Neural crest cell (in vitro differentiated cells): ENCODE data around the gene CPTP. TPM values are rescaled to one million over a fixed set of nuclear protein-coding genes. Genes with fewer than 3 reads are reported as not detected.

Experiments used
- DNase-seq: peaks from one replicate; pipeline ENCODE4 v3.0.0; 2021; ENCODE audit warnings: low read depth, mixed read lengths, low spot score
- H3K27ac Mint-ChIP-seq: one replicate; pipeline ENCODE4 v1.8.0; 2021; ENCODE audit warnings: mild to moderate bottlenecking, mixed read lengths; ENCODE audit not compliant: unreplicated experiment
- H3K27me3 Mint-ChIP-seq: 2 replicates; pipeline ENCODE4 v1.8.0; 2021; ENCODE audit warnings: low read depth, mild to moderate bottlenecking, mixed read lengths
- H3K36me3 Mint-ChIP-seq: 2 replicates; pipeline ENCODE4 v1.8.0; 2021; ENCODE audit warnings: low read depth, mild to moderate bottlenecking, mixed read lengths
- H3K4me1 Mint-ChIP-seq: 2 replicates; pipeline ENCODE4 v1.8.0; 2021; ENCODE audit warnings: mixed read lengths
- H3K4me3 Mint-ChIP-seq: one replicate; pipeline ENCODE4 v1.8.0; 2021; ENCODE audit warnings: mild to moderate bottlenecking, mixed read lengths
- H3K9me3 Mint-ChIP-seq: 2 replicates; pipeline ENCODE4 v1.8.0; 2021; ENCODE audit warnings: mixed read lengths
- CTCF ChIP-seq: fragments of 200-600 bp; sonication (generic); conservative IDR thresholded peaks from 2 replicates; pipeline ENCODE4 v1.5.0; 2021; ENCODE audit warnings: antibody characterized with exemption, mild to moderate bottlenecking
- long read RNA-seq: library from polyadenylated mRNA; unstranded; transcript quantifications from one replicate; pipeline ENCODE4 v2.0.0, GENCODE V29; 2020
- total RNA-seq: library from RNA; stranded (reverse); gene quantifications from 2 replicates; pipeline ENCODE4 v1.2.1, GENCODE V29; 2021

The CPTP gene
- 18.9 and 19.8 TPM in 2 replicates for total RNA-seq
- long read RNA-seq, result 0 reads

- peak; percentile 95 for DNase-seq
- peak within 1 kb of the TSS; percentile 88 for H3K4me3 Mint-ChIP-seq
- peak within 1 kb of the TSS; percentile 93 for H3K27ac Mint-ChIP-seq
- H3K27me3 Mint-ChIP-seq, result no peaks in the 10 kb centered on the region
- H3K9me3 Mint-ChIP-seq, result no peaks in the 10 kb centered on the region
- H3K36me3 Mint-ChIP-seq, result no peaks in the 10 kb centered on the region
- no peak for TF ChIP-seq CTCF
- peaks cover 12% of the 10 kb centered on the region for H3K4me1 Mint-ChIP-seq
These were observed at the start of gene CPTP, which contains the start of gene INTS11 for GRCh38 chr1:1324524-1325287. CPTP (plus strand) TSS chr1:1324802; CDS start chr1:1326911, 2,109 bp downstream. INTS11 (minus strand) TSS chr1:1324660; CDS start chr1:1324608, 52 bp downstream.

DNA sequence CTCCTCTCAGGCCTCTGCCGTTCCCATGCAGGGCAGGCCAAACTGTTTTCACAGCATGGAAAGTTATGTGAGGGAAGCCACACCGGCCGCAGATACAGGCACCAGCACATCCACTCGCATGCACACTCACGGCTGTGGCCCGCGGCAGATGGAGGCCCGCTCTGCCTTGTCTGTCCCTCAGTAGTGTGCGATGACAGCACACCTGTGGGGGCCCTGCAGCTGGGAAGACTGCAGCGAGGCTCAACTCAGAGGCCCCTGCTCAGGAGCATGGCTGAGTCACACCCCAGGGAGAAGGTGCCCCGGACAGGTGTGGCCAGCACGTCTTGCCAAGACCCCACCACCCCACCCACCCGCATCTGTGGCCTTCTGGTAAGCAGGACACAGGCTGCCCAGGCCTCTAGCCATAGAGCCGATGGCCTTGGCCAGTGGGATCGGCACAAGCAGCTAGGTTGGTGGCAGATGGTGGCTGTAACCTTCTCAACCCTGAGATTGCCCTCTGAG is 49.6 kb upstream of the CPTP start:
- peak overlapping the region; percentile 79 for H3K4me3 Mint-ChIP-seq
- peaks cover 5% of the 10 kb centered on the region for H3K36me3 Mint-ChIP-seq
- TF ChIP-seq CTCF, result no peak
- H3K27me3 Mint-ChIP-seq, result no peaks in the 10 kb centered on the region
- peak overlapping the region; percentile 71 for H3K27ac Mint-ChIP-seq
- H3K9me3 Mint-ChIP-seq, result no peaks in the 10 kb centered on the region
- H3K4me1 Mint-ChIP-seq, result peaks cover 34% of the 10 kb centered on the region
- no peak for DNase-seq

GRCh38 chr1:1275836-1276235 is 48.8 kb upstream of the CPTP start:
- Mint-ChIP-seq H3K9me3 (no peaks in the 10 kb centered on the region), H3K27me3 (no peaks in the 10 kb centered on the region), H3K4me1 (peaks cover 30% of the 10 kb centered on the region), H3K4me3 (peak overlapping the region; percentile 70), H3K27ac (no peak overlapping the region), H3K36me3 (peaks cover 2% of the 10 kb centered on the region)
- no peak for DNase-seq
- TF ChIP-seq CTCF, result no peak

- peaks cover 10% of the 10 kb centered on the region for H3K4me1 Mint-ChIP-seq
- no peak overlapping the region for H3K4me3 Mint-ChIP-seq
- H3K36me3 Mint-ChIP-seq, result no peaks in the 10 kb centered on the region
- H3K27ac Mint-ChIP-seq, result no peak overlapping the region
- no peaks in the 10 kb centered on the region for H3K9me3 Mint-ChIP-seq
- no peak for DNase-seq
- TF ChIP-seq CTCF, result no peak
- no peaks in the 10 kb centered on the region for H3K27me3 Mint-ChIP-seq
These were observed 46.0 kb upstream of the CPTP start for GRCh38 chr1:1278620-1279019.

- no peak for DNase-seq
- Mint-ChIP-seq H3K4me3 (no peak overlapping the region), H3K4me1 (peaks cover 10% of the 10 kb centered on the region), H3K36me3 (no peaks in the 10 kb centered on the region), H3K27me3 (no peaks in the 10 kb centered on the region), H3K27ac (no peak overlapping the region), H3K9me3 (no peaks in the 10 kb centered on the region)
- no peak for TF ChIP-seq CTCF
These were observed 45.6 kb upstream of the CPTP start for GRCh38 chr1:1279028-1279427.
